SH-SY5Y (cell line): ENCODE results near the gene CYSTM1.

Experiments
- GATA2 ChIP-seq: IDR thresholded peaks from 2 replicates; pipeline ENCODE4 v1.6.1; 2011; ENCODE audit warnings: mild to moderate bottlenecking, low read depth, low read length
- GATA3 ChIP-seq: IDR thresholded peaks from 2 replicates; pipeline ENCODE4 v1.6.1; 2011; ENCODE audit warnings: low read depth, mild to moderate bottlenecking, low read length, moderate library complexity

The CYSTM1 gene

DNA sequence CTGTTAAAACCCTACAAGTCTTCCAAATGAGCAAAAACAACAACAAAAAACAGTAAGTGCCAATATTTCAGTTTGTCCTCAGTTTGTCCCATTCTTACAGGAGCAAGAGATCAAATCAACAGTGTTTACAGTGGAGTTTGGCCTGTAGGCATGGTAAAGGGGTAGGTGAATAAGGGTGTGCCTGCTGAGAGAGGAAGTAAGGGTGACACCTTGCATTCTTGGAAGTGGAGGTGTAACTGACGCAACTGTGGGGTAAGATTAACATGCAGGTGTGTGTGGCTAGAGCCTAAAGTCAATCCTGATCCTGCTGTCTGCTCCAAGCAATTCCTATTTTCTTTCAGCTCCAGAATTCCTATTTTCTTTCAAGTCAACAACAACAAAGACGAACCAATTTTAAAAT, 84.5 kb downstream of the CYSTM1 start:
- TF ChIP-seq GATA3 (no peak), GATA2 (no peak)

- no peak for TF ChIP-seq GATA2
- TF ChIP-seq GATA3 = no peak
Measured at GRCh38 chr5:140260089-140260656, 85.2 kb downstream of the CYSTM1 start.

DNA sequence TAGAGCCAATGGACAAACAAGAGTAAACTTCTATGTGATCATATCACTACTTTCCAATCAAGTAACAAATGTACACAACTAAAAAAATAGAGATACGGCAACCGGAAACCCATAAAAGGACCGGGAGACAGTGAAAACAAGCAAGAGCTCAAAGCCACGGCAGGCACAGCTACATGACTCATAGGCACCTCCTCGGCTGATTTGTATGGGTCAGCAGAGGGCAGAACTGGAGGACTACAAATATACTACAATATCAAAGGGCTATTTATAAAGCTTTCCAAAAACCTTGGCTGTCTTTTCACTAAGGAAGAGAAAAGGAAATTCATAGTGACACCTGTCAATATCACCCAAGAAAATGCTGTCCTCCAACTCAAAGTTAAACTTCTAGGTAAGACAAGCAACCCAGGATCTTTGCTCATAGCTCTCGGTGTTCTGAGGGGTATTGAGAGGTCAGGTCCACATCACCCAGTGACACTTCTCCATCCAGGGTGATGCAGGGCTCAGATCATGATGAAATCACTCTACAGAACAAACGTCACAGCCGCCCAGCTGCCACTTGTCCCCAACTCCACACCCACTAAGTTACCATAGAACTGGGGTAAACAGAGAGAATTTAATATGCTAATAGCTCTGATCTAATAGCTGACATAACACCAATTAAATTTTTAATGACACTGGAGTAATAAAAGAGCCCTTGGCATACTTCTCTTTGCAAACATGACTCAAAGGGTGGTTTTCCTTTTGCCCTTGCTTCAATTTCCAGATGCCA, 86.6 kb downstream of the CYSTM1 start:
- TF ChIP-seq GATA3 (no peak), GATA2 (no peak)

DNA sequence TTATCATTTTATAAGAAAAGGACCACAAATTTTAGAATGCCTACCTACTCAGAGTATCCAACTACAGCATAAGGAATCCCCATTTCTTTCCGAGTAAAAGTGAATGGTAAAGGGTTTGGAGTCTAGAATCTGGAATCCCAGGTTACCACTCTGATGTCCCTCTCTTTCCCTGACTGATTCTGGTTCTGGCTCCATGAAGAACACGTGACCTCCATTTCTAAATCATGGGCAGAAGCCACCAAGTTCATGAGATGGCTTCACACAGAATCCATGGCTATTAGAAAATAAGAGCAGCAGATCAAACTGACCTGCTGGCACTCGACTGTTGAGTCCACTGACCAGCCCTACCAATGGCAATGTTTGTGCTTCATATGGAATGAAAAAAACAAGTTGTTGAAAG, 87.2 kb downstream of the CYSTM1 start:
- TF ChIP-seq GATA2 (no peak), GATA3 (no peak)

DNA sequence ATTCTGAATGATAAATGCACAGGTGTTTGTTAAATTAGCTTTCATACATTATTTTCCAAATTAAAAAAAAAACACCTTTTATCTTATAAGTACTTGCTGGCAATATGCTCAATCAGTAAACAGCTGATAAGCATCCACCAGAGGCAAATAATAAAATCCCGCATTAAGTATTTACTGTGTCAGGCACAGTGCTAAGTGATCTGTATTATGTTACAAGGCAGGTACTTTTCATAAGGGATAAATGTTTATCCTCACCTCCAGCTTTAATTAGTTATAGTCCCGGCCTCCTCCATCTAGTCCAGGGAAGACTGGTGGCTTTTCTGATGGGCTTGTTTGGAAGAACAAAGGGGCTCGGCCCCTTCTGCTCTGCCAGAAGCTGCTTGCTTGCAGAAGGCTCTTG, 87.9 kb downstream of the CYSTM1 start:
- TF ChIP-seq GATA2 (no peak), GATA3 (no peak)

DNA sequence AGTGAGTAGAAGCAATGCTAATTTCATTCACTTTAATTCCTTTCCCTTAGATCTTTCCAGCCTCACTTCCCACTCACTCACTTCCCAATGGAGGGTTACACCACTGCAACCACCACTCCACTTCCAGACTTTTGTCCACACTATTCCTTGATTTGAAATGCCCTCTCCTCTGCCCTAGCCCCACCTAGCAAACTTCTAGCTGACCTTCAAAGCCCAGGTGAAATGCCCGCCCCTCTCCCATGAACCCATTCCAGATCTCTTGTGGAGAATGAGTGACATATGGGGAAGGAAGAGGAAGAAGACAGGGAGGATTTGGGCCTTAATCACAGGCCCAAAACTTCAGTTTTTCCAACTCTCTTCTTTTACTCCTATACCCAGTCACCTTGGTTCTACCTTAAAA, 90.9 kb downstream of the CYSTM1 start:
- TF ChIP-seq GATA3 (no peak), GATA2 (no peak)

DNA sequence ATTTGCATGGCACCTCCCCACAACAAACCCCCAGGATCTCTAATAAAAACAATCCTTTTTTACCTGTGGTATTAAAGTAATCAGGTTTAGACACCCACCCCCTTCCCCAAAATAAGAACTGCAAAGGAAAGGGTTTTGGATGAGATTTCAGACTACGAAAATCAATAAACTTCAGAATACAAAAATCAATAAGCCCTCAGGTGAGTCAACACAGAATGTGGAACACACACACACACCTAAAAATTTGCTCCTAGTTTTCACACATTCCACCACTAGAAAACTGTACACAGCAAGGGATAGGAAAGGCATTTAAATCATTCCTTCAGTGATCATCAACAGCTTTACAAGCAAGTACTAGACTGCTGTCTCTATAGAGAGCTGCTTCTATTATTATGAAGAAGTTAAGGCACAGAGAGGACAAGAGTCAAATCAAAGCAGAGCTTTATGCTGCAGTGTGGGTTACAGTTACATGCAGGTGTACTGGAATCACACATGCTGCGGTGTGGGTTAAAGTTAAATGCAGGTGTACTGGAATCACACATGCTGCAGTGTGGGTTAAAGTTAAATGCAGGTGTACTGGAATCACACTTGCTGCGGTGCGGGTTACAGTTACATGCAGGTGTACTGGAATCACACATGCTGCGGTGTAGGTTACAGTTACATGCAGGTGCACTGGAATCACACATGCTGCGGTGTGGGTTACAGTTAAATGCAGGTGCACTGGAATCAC, 91.6 kb downstream of the CYSTM1 start:
- no peak for TF ChIP-seq GATA3
- TF ChIP-seq GATA2 = no peak

DNA sequence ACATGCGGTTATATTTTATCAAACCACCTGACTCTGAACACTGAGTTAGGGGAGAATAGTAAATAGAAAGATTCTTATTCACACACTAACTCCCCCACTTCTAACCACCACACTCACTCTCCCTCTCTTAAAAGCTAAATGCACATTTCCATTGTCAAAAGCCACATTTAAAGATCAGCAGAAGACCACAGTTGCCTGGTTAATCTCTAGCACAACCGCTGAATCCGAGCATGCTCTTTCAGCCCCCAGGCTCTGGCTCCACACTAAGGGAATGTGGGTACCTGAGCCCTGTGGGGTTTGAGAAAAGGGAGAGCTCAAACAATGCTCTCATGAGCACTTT, 92.2 kb downstream of the CYSTM1 start:
- no peak for TF ChIP-seq GATA2
- no peak for TF ChIP-seq GATA3

DNA sequence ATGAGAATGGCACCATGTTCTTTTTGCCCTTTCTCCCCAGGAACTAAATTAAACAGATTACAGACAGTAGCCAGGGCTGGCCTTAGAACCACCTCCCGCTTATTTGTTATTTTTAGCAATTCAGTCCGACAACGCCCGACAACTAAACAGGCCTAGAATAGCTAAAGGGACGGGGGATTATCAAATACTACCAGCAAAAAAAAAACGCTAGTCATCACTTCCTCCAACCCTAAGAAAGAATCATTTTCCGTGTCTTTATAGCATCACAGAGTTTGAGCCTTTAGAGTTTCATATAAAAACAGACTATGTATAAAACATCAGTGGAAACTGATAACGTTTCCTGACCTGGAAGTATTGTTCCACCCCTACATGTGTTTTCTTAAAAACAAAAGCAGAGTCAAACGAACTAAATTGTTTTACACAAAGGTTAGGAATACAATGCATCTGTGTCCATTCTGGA, 92.6 kb downstream of the CYSTM1 start:
- no peak for TF ChIP-seq GATA3
- TF ChIP-seq GATA2 = no peak

- TF ChIP-seq GATA3 = no peak
- no peak for TF ChIP-seq GATA2
Measured at GRCh38 chr5:140270008-140270407, 95.0 kb downstream of the CYSTM1 start.

- TF ChIP-seq GATA2 (no peak), GATA3 (no peak)
Measured at GRCh38 chr5:140273401-140273877, 98.5 kb downstream of the CYSTM1 start.

DNA sequence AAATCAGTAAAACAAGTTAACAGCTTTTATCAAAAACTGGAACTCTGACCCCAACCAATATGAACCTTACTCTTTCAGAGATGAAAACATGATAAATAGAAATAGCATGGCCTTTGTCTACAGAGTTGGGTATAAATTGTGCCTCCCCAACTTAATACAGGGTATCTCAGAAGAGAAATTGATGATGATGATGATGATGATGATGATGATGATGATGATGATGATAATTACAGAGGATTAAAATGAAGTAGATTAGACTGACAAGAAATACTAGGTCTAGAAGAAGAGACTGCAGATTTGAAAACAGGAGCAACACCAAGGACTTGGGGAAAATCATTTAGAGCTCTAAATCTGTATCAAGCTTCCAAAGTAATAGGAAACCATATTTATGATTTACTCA, 100.8 kb downstream of the CYSTM1 start:
- TF ChIP-seq GATA3 = no peak
- TF ChIP-seq GATA2 = no peak

DNA sequence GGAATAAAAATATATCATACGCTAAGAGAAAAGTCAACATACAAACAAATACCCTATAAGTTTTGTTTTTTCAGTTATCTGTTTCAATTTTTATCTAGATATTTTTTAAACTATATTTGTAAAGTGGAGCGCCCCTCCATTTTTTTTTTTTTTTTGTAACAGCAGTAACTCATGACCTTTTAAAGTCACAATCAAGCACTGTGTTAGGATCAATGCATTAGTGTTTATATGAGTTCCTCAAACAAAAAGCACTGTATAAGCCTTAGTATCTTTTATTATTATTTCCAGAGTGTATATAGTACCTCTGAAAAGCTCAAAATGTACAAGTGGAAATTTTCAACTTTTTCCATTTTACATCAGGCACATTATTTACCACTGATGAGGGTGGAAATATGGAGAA, 107.3 kb downstream of the CYSTM1 start:
- no peak for TF ChIP-seq GATA2
- no peak for TF ChIP-seq GATA3

GRCh38 chr5:140284013-140284412, 109.0 kb downstream of the CYSTM1 start:
- TF ChIP-seq GATA2 (no peak), GATA3 (no peak)

- no peak for TF ChIP-seq GATA3
- no peak for TF ChIP-seq GATA2
Measured at GRCh38 chr5:140286424-140286823, 111.4 kb downstream of the CYSTM1 start.
